GM18505 (cell line): Measurements from ENCODE around the gene ANO4.

Source experiments
- ATAC-seq: cut with Tn5 transposase; IDR thresholded peaks from one replicate; pipeline ENCODE4 v1.9.1; 2021; ENCODE audit not compliant: unreplicated experiment
- POLR2A ChIP-seq: IDR thresholded peaks from 4 replicates; pipeline ENCODE4 v1.6.1; 2011; ENCODE audit warnings: borderline replicate concordance; ENCODE audit not compliant: insufficient read depth, insufficient read length; ENCODE audit errors: extremely low read depth

Gene ANO4

DNA sequence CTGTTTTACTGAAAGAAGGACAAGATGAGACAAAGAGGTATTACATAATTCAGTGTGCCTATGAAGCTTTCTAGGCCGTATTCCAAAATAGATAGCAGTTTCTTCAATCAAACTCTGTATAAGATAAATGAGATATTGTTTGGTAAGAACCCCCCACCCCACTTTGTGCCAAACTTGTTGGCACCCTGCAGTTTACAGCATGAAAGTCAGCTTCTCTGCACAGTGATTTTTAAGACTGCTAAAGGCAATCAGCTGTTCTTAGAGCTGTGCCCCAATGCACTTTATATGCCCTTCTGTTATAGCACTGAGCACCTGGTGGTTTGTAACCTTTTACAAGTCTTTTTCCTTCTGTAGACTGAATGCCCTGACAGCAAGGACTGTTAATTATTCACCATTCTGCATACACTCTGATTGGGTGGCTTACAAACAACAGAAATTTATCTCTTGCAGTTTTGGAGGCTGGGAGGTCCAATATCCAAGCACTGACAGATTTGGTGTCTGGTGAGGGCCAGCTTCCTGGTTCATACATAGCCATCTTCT lies 76.7 kb downstream of the ANO4 start:
- no peak for TF ChIP-seq POLR2A
- no peak for ATAC-seq

DNA sequence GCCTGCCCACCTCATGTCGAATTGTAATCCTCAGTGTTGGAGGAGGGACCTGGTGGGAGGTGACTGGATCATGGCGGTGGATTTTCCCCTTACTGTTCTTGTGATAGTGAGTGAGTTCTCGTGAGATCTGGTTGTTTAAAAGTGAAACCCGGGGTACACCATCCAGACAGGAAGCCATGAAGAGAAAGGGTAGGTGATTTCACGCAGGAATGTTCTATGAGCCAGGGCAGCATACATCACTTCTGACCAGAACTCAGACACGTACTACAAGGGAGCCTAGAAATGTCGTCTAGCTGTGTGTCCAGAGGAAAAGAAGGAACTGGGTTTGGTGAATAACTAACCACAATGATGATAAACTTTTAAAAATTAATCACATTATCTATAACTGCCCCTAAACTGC lies 80.6 kb downstream of the ANO4 start:
- ATAC-seq = no peak

DNA sequence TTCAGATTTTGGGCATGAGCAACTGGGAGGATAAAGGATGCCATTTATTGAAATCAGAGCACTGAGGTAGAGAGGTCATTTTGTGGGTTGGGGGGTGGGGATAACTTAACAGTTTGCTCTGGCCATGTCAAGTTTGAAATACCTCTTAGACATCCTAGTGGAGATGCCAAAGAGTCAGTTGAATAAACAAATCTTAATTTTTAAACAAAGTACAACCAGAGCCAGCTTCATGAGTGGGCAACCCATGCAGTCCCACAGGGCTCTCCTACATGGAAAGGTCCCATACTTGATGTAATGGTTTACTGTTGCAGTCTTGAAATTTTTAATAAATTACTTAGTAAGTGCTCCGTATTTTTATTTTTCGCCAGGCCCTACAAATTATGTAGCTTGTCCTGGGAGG lies 81.2 kb downstream of the ANO4 start:
- TF ChIP-seq POLR2A = no peak
- ATAC-seq = no peak

More for the DNA sequence above, 80.6 kb downstream of the ANO4 start:
- no peak for TF ChIP-seq POLR2A

DNA sequence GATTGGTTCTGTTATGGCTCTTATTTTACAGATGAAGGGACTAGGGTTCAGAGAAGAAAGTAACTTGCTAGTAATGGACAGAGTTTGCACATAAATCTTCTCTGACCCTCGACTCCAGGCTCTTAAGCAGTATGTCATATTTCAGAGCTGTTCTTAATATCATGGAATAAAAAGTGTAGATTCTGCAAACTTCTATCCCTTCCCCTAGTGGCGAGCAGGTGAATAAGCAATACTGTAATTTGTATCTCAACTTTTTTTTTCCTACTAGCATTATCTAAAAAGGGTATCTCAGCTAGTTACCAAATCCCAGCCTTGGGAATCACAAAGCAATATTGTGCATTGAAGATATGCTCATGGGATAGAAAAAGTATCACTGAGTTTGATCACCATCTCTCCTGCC lies 83.2 kb downstream of the ANO4 start:
- no peak for TF ChIP-seq POLR2A
- ATAC-seq = no peak

DNA sequence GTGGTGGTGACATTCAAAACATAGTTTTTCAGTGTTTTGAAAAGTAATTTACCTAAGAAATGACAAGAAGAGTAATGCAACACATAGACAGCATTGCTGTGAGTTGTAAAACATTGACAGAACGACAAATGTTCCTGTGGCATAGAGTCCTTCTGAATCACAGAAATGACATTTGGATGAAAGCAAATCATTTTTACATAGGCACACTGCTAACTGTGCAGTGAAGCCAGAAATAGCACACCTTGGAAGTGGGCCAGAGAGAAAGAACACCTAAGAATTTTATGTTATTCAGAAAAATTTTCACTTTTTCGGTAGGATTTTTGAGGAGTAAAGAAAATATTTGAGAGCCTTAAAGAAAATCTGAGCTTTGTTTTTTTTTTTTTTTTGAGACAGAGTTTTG lies 100.6 kb downstream of the ANO4 start:
- no peak for TF ChIP-seq POLR2A
- no peak for ATAC-seq

DNA sequence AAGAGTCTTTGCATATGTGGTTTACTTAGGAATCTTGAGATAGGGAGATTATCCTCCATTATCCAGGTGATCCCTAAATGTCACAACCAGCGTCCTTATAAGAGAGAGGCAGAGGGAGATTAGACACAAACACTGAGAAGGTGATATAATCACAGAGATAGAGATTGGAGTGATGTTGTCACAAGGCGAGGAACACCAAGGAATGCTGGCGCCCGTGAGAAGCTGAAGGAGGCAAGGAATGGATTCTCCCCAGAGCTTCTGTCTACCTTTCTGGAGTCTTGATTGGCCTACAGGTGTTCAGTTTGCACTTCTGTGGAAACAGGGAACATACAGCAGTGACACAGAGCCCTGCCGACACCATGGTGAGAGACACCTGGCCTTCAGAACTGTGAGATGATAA lies 101.6 kb downstream of the ANO4 start:
- no peak for TF ChIP-seq POLR2A
- ATAC-seq = no peak

DNA sequence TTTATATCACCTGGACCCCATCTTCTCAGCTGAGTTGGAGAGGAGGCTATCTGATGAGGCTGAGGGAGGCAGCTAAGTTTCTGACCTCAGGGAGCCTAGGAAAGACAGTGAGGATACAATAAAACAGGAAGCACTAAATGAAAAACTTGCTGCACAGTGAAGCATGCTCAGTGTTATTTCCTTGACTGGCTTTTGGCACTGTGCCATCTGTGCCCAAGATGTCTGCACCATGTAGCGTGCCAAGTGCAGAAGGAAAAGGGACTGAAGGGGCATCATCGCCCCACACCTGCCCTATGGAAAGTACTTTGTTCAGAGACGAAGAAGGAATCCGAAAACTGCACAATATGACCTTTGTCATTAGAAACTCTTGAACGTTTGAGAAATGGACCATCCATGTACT lies 102.7 kb downstream of the ANO4 start:
- TF ChIP-seq POLR2A = no peak
- no peak for ATAC-seq

DNA sequence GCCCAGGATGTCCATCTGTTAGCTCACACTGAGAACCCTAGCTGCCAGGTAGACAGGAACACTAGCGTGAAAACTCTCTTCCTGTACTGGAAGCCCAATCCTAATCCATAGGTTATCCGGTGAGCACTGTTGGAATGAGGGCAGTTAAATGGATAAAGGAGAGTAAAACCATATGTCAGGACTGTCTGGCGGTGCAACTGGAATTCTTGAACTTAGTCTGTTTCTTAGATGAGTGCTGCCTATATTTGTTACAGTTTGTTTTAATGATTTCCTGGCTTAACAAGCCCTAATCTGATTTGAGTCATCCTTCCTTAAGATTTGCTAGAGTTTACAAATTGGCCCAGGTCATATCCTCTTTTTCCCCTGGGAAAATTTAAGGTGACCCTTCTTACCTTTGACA lies 104.7 kb downstream of the ANO4 start:
- no peak for ATAC-seq
- TF ChIP-seq POLR2A = no peak

DNA sequence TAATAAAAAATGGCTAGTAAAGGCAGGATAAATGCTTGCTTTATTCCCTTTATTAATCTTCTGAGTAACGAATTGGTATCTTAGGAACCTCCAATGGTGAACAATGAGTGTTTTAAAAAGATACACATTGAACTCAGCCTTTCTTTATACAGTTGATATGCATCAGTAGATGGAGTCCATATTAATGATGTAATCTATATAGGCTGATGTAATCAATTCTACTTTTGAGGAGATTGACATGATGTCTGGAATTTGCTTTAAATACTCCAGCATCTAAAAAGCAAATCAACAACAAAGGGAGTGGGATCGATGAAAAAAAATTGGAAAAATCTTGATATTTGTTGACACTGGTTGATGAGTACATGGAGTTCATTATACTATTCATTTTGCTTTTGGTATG lies 106.2 kb downstream of the ANO4 start:
- TF ChIP-seq POLR2A = no peak
- no peak for ATAC-seq

DNA sequence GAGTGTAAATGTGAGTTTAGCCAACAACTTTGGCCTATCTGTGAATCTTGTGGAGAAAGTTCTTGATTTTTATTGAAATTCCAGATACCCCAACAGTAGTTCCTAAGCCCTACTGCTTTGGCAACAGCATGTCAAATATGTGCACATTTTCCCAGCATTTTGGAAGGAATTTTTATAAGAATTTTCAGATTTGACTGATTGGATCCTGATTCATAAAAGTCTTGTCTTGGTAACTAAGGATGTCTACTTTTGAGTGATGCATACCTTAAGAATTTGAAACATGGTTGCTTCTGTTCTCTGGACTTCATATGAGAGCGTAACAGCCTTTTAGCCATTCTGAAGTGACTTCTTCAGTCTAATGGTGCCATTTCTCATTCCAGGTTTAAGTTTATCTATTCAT lies 106.7 kb downstream of the ANO4 start:
- TF ChIP-seq POLR2A = no peak

DNA sequence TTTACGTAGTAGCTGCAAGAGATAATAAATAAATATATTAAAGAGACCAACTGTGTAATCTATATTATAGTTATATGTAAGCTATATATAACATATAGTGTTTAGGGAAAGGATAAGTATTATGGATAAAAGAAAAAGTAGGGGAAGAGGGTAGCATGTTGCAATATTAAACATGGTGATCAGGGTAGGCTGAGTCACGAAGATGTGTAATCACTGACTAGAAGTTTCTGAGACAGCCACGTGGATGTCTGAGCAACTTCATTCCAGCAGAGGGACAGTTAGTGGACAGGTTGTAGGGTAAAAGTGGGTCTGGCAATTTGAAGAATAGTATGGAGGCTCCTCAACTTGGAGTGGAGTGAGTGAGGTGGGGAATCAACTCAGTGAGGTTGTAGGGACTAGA lies 109.7 kb downstream of the ANO4 start:
- no peak for ATAC-seq
- TF ChIP-seq POLR2A = no peak

More for the DNA sequence above, 106.7 kb downstream of the ANO4 start:
- ATAC-seq = no peak

DNA sequence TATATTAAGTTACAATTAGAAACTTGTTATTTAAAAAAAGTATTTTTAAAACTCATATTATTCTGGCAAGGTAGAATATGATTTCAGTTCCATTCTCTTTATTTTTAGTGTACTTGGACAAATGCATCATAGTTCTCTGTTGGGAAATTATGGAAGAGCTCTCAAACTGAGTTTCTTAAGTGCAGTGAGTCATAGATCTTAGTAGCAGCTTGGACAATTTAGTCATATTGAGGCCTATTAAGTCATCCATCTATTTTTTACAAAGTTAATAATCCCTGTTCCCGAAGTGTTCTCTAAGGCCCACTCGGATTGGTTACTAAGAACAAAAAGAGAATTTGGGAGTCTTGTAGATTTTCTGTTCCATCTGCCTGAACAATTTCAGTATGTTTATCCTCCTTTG lies 113.9 kb downstream of the ANO4 start:
- TF ChIP-seq POLR2A = no peak
- no peak for ATAC-seq

DNA sequence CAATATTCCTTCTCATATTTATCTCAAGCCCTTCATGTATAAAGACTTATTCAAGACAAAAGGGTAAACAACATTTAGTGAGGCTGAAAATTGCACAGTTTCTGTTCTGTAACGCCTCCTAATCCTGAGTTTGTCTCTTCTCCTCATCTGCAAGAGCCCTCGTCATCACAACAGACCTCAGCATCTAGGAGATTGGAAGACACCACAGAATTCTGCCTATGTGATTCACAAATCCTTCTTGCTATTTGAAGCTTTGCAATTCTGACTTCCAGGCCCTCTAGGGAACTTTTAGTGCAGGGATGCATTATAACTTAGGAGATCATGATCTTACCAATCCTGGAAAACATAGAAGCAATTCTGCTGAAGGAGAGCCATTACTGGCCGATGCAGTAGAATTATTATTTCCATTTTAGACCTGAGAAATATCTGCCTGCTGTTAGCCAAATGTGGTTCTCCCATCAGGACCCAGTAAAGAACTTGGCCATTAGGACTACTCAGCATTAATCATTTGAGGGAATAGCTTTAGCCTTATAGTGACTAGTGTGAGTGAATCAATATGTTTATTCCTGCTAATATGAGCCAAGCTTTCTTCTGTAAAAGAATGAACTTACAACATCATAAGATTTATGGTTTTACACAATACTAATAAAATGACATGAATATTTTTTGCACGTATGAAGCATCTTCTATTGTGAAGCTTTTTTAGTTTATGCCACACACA lies 119.5 kb downstream of the ANO4 start:
- no peak for TF ChIP-seq POLR2A

DNA sequence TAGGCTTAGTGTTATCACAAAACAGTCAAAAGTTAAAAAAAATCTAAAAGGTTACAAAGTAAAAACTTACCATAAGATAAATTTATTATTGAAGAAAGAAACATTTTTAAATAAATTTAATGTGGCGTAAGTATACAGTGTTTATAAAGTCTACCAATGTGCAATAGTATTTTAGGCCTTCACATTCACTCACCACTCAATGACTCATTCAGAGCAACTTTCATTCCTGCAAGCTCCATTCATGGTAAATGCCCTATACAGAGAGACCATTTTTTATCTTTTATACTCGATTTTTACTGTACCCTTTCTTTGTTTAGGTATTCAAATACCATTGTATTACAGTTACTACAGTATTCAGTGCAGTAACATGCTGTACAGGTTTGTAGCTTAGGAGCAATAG lies 124.5 kb downstream of the ANO4 start:
- no peak for TF ChIP-seq POLR2A
- no peak for ATAC-seq

More for the DNA sequence above, 119.5 kb downstream of the ANO4 start:
- no peak for ATAC-seq
